PC-9 (cell line): Measurements from ENCODE around the gene C4orf51.

Experiments used
- EZH2 ChIP-seq: fragments of 200-600 bp; sonication (generic); IDR thresholded peaks from 2 replicates; pipeline ENCODE4 v1.8.0; 2017; ENCODE audit warnings: antibody characterized with exemption, low read depth
- TF ChIP-seq, protein P1 (sequence below): fragments of 200-600 bp; sonication (generic); conservative IDR thresholded peaks from 2 replicates; pipeline ENCODE4 v1.6.1; 2017; ENCODE audit warnings: mixed run types, antibody characterized with exemption, mild to moderate bottlenecking, moderate library complexity

DNA sequence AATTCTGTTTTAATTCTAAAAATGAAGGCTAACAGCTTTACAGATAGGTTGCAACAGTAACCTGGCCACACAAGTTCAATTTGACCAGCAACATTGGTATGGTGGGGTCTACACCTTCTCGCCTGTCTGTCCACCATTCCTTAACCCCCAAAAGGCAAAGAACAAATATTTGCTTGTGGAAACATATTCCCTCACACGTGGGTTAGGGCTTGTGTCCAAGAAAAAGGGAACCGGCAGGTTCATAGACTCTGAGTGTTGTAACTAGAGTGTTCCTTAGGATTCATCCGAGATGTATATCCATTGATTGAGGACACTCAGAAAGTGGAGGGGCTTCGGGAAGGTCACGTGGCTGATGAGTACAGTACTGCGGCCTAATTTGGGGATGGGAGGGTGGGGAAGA, 54.1 kb downstream of the C4orf51 start:
- TF ChIP-seq, protein P1, sequence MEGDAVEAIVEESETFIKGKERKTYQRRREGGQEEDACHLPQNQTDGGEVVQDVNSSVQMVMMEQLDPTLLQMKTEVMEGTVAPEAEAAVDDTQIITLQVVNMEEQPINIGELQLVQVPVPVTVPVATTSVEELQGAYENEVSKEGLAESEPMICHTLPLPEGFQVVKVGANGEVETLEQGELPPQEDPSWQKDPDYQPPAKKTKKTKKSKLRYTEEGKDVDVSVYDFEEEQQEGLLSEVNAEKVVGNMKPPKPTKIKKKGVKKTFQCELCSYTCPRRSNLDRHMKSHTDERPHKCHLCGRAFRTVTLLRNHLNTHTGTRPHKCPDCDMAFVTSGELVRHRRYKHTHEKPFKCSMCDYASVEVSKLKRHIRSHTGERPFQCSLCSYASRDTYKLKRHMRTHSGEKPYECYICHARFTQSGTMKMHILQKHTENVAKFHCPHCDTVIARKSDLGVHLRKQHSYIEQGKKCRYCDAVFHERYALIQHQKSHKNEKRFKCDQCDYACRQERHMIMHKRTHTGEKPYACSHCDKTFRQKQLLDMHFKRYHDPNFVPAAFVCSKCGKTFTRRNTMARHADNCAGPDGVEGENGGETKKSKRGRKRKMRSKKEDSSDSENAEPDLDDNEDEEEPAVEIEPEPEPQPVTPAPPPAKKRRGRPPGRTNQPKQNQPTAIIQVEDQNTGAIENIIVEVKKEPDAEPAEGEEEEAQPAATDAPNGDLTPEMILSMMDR: no peak
- TF ChIP-seq EZH2: no peak
